ENCODE results near the gene BTNL2.

BTNL2 gene

GRCh38 chr6:32401284-32401963 is 5.6 kb downstream of the BTNL2 start:
- Histone ChIP-seq H3K27ac (replicated peaks) (no peak overlapping the region), H3K27me3 (ENCODE audit: insufficient read depth, poor library complexity, severe bottlenecking) (peaks cover 7% of the 10 kb centered on the region), H3K4me3 (replicated peaks; ENCODE audit: insufficient read depth, low read length) (no peak overlapping the region)
- TF ChIP-seq CTCF (IDR thresholded peaks at IDR 0.05; ENCODE audit: insufficient read depth, low read length) (no peak), REST (IDR thresholded peaks at IDR 0.05; ENCODE audit: insufficient replicate concordance, low read depth) (no peak), SPI1 (IDR thresholded peaks at IDR 0.05; ENCODE audit: borderline replicate concordance, low read depth) (no peak)
- no peak for DNase-seq (ENCODE audit: low read depth in 1 of 2, low spot score in 1 of 2)

GRCh38 chr6:32397252-32397920 is 9.6 kb downstream of the BTNL2 start:
- no peak for DNase-seq (ENCODE audit: low read depth in 1 of 2, low spot score in 1 of 2)
- TF ChIP-seq SPI1 (IDR thresholded peaks at IDR 0.05; ENCODE audit: borderline replicate concordance, low read depth), result no peak
- TF ChIP-seq REST (IDR thresholded peaks at IDR 0.05; ENCODE audit: insufficient replicate concordance, low read depth), result no peak
- TF ChIP-seq GABPA (IDR thresholded peaks at IDR 0.05; ENCODE audit: low read depth), result no peak
- no peak for TF ChIP-seq POLR2AphosphoS5 (IDR thresholded peaks at IDR 0.05; ENCODE audit: low read depth)
- no peak for TF ChIP-seq CTCF (IDR thresholded peaks at IDR 0.05; ENCODE audit: insufficient read depth, low read length)
- Histone ChIP-seq H3K27ac (replicated peaks) (no peak overlapping the region), H3K4me3 (replicated peaks; ENCODE audit: insufficient read depth, low read length) (no peak overlapping the region), H3K27me3 (ENCODE audit: insufficient read depth, poor library complexity, severe bottlenecking) (peaks cover 7% of the 10 kb centered on the region)

- H3K27ac ChIP-seq (replicated peaks), result no peak overlapping the region
- no peak for TF ChIP-seq SPI1 (IDR thresholded peaks at IDR 0.05; ENCODE audit: borderline replicate concordance, low read depth)
- no peak for TF ChIP-seq GABPA (IDR thresholded peaks at IDR 0.05; ENCODE audit: low read depth)
- no peak for TF ChIP-seq POLR2AphosphoS5 (IDR thresholded peaks at IDR 0.05; ENCODE audit: low read depth)
- no peak for TF ChIP-seq REST (IDR thresholded peaks at IDR 0.05; ENCODE audit: insufficient replicate concordance, low read depth)
- TF ChIP-seq CTCF (IDR thresholded peaks at IDR 0.05; ENCODE audit: insufficient read depth, low read length), result no peak
- no peak for DNase-seq (ENCODE audit: low read depth in 1 of 2, low spot score in 1 of 2)
- H3K27me3 ChIP-seq (ENCODE audit: insufficient read depth, poor library complexity, severe bottlenecking), result peaks cover 7% of the 10 kb centered on the region
- H3K4me3 ChIP-seq (replicated peaks; ENCODE audit: insufficient read depth, low read length), result no peak overlapping the region
These were observed 11.0 kb downstream of the BTNL2 start for GRCh38 chr6:32396028-32396427.
